HEK293 (cell line): ENCODE results near the gene ABHD8.

Experiments
- BCL11A ChIP-seq: fragments of 450-650 bp; formaldehyde crosslinking; IDR thresholded peaks from 2 replicates; pipeline ENCODE4 v1.5.1; 2016; ENCODE audit warnings: low read depth, missing biosample characterization, missing genetic modification characterization
- PBX3 ChIP-seq: sonication (generic); formaldehyde crosslinking; IDR thresholded peaks from 2 replicates; pipeline ENCODE4 v1.8.1; 2022; ENCODE audit warnings: mild to moderate bottlenecking, moderate library complexity, missing genetic modification reagents
- TSHZ1 ChIP-seq: fragments of 450-650 bp; formaldehyde crosslinking; IDR thresholded peaks from 2 replicates; pipeline ENCODE4 v1.5.1; 2016; ENCODE audit warnings: missing biosample characterization, missing genetic modification characterization, borderline replicate concordance
- ZNF175 ChIP-seq: fragments of 450-650 bp; formaldehyde crosslinking; IDR thresholded peaks from 2 replicates; pipeline ENCODE4 v1.5.1; 2016; ENCODE audit warnings: missing biosample characterization, missing genetic modification characterization
- ZNF274 ChIP-seq, 2 experiments: fragments of 200-500 bp in 1 of 2; fragments of 450-650 bp in 1 of 2; sonication (Bioruptor generic) in 1 of 2; formaldehyde crosslinking in 1 of 2; IDR thresholded peaks; 2 replicates each; pipeline versions ENCODE4 v1.5.1 to v1.6.1; 2014 to 2016; ENCODE audit warnings: borderline replicate concordance in 1 of 2, inconsistent platforms in 1 of 2, low read length in 1 of 2, missing biosample characterization in 1 of 2, missing genetic modification characterization in 1 of 2
- ZNF530 ChIP-seq: fragments of 450-650 bp; formaldehyde crosslinking; IDR thresholded peaks from 2 replicates; pipeline ENCODE4 v1.5.1; 2016; ENCODE audit warnings: low read depth, missing biosample characterization, missing genetic modification characterization
- ZNF558 ChIP-seq: fragments of 450-650 bp; formaldehyde crosslinking; IDR thresholded peaks from 2 replicates; pipeline ENCODE4 v1.5.1; 2016; ENCODE audit warnings: missing biosample characterization, missing genetic modification characterization
- ZNF704 ChIP-seq: fragments of 450-650 bp; formaldehyde crosslinking; IDR thresholded peaks from 2 replicates; pipeline ENCODE4 v1.5.1; 2016; ENCODE audit warnings: missing biosample characterization, missing genetic modification characterization
- ZNF830 ChIP-seq: fragments of 450-650 bp; IDR thresholded peaks from 2 replicates; pipeline ENCODE4 v1.5.0; 2018; ENCODE audit warnings: missing biosample characterization, missing genetic modification characterization, low read depth, mild to moderate bottlenecking, moderate library complexity
- TF ChIP-seq, protein P1 (sequence below): fragments of 450-650 bp; formaldehyde crosslinking; IDR thresholded peaks from 2 replicates; pipeline ENCODE4 v1.5.1; 2016; ENCODE audit warnings: missing biosample characterization, missing genetic modification characterization

- TF ChIP-seq, protein P1, sequence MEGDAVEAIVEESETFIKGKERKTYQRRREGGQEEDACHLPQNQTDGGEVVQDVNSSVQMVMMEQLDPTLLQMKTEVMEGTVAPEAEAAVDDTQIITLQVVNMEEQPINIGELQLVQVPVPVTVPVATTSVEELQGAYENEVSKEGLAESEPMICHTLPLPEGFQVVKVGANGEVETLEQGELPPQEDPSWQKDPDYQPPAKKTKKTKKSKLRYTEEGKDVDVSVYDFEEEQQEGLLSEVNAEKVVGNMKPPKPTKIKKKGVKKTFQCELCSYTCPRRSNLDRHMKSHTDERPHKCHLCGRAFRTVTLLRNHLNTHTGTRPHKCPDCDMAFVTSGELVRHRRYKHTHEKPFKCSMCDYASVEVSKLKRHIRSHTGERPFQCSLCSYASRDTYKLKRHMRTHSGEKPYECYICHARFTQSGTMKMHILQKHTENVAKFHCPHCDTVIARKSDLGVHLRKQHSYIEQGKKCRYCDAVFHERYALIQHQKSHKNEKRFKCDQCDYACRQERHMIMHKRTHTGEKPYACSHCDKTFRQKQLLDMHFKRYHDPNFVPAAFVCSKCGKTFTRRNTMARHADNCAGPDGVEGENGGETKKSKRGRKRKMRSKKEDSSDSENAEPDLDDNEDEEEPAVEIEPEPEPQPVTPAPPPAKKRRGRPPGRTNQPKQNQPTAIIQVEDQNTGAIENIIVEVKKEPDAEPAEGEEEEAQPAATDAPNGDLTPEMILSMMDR = no peak
- TF ChIP-seq ZNF175 (no peak), ZNF830 (tag by site-specific recombination) (no peak), ZNF530 (tag by site-specific recombination) (no peak), PBX3 (CRISPR knock-in tag) (no peak), TSHZ1 (tag by site-specific recombination) (no peak), ZNF558 (tag by site-specific recombination) (no peak), BCL11A (tag by site-specific recombination) (no peak), ZNF704 (tag by site-specific recombination) (no peak), ZNF274 (IDR thresholded peaks at IDR 0.05; ENCODE audit: low read length) (no peak), ZNF274 (tag by site-specific recombination; IDR thresholded peaks at IDR 0.05; ENCODE audit: borderline replicate concordance) (no peak)
These were observed 44.1 kb upstream of the ABHD8 start for GRCh38 chr19:17347361-17347760.
